DOHH2 (cell line): ENCODE measurements around the gene PACRG.

ENCODE experiments used
- H3F3A ChIP-seq: fragments of 200-600 bp; sonication (generic), shearing (Covaris generic); 2 replicates; pipeline ENCODE4 v1.6.0; 2016; ENCODE audit warnings: antibody characterized with exemption, mild to moderate bottlenecking; ENCODE audit not compliant: control insufficient read depth, insufficient read depth
- H3K27ac ChIP-seq: fragments of 200-600 bp; sonication (generic); 2 replicates; pipeline ENCODE4 v1.5.1; 2014; ENCODE audit warnings: low read depth, mild to moderate bottlenecking, low read length, moderate library complexity
- H3K27me3 ChIP-seq: fragments of 200-600 bp; sonication (generic); 2 replicates; pipeline ENCODE4 v1.6.1; 2014; ENCODE audit warnings: mild to moderate bottlenecking, low read length, mixed read lengths; ENCODE audit not compliant: control insufficient read depth
- H3K36me3 ChIP-seq: fragments of 200-600 bp; sonication (generic); 2 replicates; pipeline ENCODE4 v1.6.1; 2014; ENCODE audit warnings: mild to moderate bottlenecking, low read length, moderate library complexity, mixed read lengths; ENCODE audit not compliant: control insufficient read depth
- H3K4me1 ChIP-seq: fragments of 200-600 bp; sonication (generic); 2 replicates; pipeline ENCODE4 v1.6.1; 2014; ENCODE audit warnings: mild to moderate bottlenecking, low read length, mixed read lengths; ENCODE audit not compliant: control insufficient read depth
- H3K4me2 ChIP-seq: fragments of 200-600 bp; sonication (generic); 2 replicates; pipeline ENCODE4 v1.6.0; 2014; ENCODE audit warnings: mild to moderate bottlenecking, low read length, moderate library complexity
- H3K4me3 ChIP-seq: fragments of 200-600 bp; sonication (generic); 2 replicates; pipeline ENCODE4 v1.5.1; 2014; ENCODE audit warnings: mild to moderate bottlenecking, low read length, mixed read lengths
- H3K79me2 ChIP-seq: fragments of 200-600 bp; sonication (generic); 2 replicates; pipeline ENCODE4 v1.6.1; 2014; ENCODE audit warnings: mild to moderate bottlenecking, low read length, mixed read lengths; ENCODE audit not compliant: control insufficient read depth
- H3K9me2 ChIP-seq: fragments of 200-600 bp; sonication (generic); replicated peaks from 2 replicates; pipeline ENCODE4 v1.6.1; 2014; ENCODE audit warnings: mild to moderate bottlenecking, low read length, mixed read lengths; ENCODE audit not compliant: control insufficient read depth
- H3K9me3 ChIP-seq: fragments of 200-600 bp; sonication (generic); 2 replicates; pipeline ENCODE4 v1.6.1; 2014; ENCODE audit warnings: antibody characterized with exemption, low read length, mixed read lengths; ENCODE audit not compliant: control insufficient read depth, insufficient read depth
- H4K20me1 ChIP-seq: fragments of 200-600 bp; sonication (generic); 2 replicates; pipeline ENCODE4 v1.6.0; 2014; ENCODE audit warnings: low read depth, mild to moderate bottlenecking, antibody characterized with exemption, low read length, moderate library complexity; ENCODE audit not compliant: control insufficient read depth, insufficient read depth
- EZH2phosphoT487 ChIP-seq: fragments of 200-600 bp; sonication (generic); IDR thresholded peaks from 2 replicates; pipeline ENCODE4 v1.6.1; 2017; ENCODE audit warnings: borderline replicate concordance, mild to moderate bottlenecking, antibody characterized with exemption, low read length, moderate library complexity, mixed read lengths
- TF ChIP-seq, protein P1 (sequence below): fragments of 200-600 bp; sonication (generic); IDR thresholded peaks from one replicate; pipeline ENCODE4 v1.5.1; 2014; ENCODE audit warnings: antibody characterized with exemption, mild to moderate bottlenecking, low read depth, low read length; ENCODE audit not compliant: poor library complexity, severe bottlenecking

Gene PACRG

DNA sequence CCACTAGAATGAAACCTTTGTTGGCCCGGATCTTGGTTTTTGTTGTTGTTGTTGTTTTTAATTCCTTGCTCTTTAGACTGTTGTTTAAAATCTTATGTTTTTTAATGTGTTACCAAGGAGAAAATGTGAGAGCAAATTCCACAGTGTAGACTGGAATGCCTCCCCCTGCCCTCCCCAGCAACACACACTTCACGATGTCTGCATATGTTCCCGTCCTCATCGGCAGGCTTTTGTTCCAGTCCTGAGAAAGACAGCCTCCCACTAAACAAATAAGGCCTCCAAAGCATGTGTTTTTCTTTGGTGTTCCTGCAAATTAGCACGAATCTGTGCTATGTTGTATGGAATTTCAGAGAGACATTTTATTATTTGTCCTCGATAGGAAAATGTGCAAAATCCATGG lies 423.4 kb downstream of the PACRG start:
- Histone ChIP-seq H3K4me2 (no peak overlapping the region), H3K9me2 (no peaks in the 10 kb centered on the region)

DNA sequence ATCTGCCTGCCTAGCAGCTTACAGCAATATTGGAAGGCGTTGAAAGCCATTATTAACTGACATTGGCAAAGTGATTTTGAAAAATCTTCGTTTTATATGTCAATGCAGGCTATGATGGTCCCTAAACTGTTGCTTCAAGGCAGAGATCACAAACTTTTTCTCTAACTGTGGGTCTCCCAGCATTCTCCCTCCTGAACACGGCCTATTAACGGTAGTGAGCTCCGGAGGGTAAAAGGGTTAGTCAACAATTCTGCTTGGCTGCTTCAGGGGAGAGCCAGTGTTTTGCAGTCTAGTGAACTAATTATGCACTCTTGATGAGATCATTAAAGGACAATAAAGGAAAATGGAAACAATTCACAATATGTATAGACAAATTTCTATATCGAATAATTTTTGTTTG lies 424.9 kb downstream of the PACRG start:
- Histone ChIP-seq H3K4me1 (no peaks in the 10 kb centered on the region), H3K36me3 (no peaks in the 10 kb centered on the region), H3F3A (no peaks in the 10 kb centered on the region), H3K27ac (no peak overlapping the region), H3K4me3 (no peak overlapping the region), H3K27me3 (no peaks in the 10 kb centered on the region), H3K4me2 (no peak overlapping the region), H3K79me2 (no peaks in the 10 kb centered on the region), H4K20me1 (no peaks in the 10 kb centered on the region), H3K9me3 (no peaks in the 10 kb centered on the region), H3K9me2 (no peaks in the 10 kb centered on the region)
- no peak for TF ChIP-seq EZH2phosphoT487
- TF ChIP-seq, protein P1, sequence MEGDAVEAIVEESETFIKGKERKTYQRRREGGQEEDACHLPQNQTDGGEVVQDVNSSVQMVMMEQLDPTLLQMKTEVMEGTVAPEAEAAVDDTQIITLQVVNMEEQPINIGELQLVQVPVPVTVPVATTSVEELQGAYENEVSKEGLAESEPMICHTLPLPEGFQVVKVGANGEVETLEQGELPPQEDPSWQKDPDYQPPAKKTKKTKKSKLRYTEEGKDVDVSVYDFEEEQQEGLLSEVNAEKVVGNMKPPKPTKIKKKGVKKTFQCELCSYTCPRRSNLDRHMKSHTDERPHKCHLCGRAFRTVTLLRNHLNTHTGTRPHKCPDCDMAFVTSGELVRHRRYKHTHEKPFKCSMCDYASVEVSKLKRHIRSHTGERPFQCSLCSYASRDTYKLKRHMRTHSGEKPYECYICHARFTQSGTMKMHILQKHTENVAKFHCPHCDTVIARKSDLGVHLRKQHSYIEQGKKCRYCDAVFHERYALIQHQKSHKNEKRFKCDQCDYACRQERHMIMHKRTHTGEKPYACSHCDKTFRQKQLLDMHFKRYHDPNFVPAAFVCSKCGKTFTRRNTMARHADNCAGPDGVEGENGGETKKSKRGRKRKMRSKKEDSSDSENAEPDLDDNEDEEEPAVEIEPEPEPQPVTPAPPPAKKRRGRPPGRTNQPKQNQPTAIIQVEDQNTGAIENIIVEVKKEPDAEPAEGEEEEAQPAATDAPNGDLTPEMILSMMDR: no peak

More for the DNA sequence above, 423.4 kb downstream of the PACRG start:
- H3K27me3 ChIP-seq: no peaks in the 10 kb centered on the region
- H3K4me1 ChIP-seq: no peaks in the 10 kb centered on the region
- H3K4me3 ChIP-seq: no peak overlapping the region
- no peak overlapping the region for H3K27ac ChIP-seq
- no peaks in the 10 kb centered on the region for H3K9me3 ChIP-seq
- no peaks in the 10 kb centered on the region for H3F3A ChIP-seq
- H4K20me1 ChIP-seq: no peaks in the 10 kb centered on the region
- TF ChIP-seq EZH2phosphoT487: no peak
- TF ChIP-seq, protein P1: no peak
- no peaks in the 10 kb centered on the region for H3K36me3 ChIP-seq
- H3K79me2 ChIP-seq: no peaks in the 10 kb centered on the region

DNA sequence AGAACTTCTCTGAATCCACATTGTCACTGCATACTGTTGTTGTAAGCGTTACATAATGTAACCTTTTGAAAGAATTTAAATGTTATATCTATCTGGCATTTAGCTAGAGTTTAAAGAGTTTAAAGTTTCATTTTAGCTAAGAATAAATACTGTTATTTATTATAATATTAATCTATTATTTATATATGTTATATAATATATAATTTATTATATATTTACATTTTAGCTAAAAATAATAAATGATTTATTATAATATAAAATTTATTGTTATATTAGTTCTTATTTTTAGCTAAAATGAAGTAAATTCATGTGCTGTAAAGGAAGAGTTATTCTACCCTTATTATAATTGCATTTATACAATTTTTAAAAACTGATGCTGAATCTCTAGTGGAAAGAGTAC lies 431.3 kb downstream of the PACRG start:
- H3K36me3 ChIP-seq: no peaks in the 10 kb centered on the region
- no peaks in the 10 kb centered on the region; the same call in 1 of the 2 replicates for H3K9me3 ChIP-seq
- H3F3A ChIP-seq: no peaks in the 10 kb centered on the region
- H3K4me3 ChIP-seq: no peak overlapping the region
- H4K20me1 ChIP-seq: no peaks in the 10 kb centered on the region
- H3K4me1 ChIP-seq: no peaks in the 10 kb centered on the region
- H3K27ac ChIP-seq: no peak overlapping the region
- TF ChIP-seq EZH2phosphoT487: no peak
- TF ChIP-seq, protein P1: no peak
- no peaks in the 10 kb centered on the region for H3K79me2 ChIP-seq
- no peak overlapping the region for H3K4me2 ChIP-seq
- no peaks in the 10 kb centered on the region for H3K27me3 ChIP-seq
- no peaks in the 10 kb centered on the region for H3K9me2 ChIP-seq
